ENCODE results near the gene MAN1A1.

Gene MAN1A1

DNA sequence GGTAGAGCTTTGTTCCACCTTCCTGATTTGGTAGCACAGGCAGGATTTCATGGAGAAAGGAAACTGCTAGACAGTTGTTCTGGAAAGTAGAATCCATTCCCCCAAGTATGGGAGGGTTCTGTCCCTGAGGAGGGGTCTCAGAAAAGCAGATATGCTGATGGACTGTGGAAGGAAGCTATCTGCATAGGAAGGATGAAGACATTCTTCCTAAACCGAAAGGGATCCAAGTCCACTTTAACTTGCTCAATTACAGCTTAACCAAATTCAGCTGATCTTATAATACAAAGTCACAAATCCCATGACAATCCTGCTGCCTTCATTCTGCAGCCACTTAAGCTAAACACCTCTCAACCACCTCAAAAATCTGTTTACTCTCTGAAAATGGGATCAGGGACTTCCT lies 2.6 kb downstream of the MAN1A1 start:
- no peak for DNase-seq (ENCODE audit: low read depth in 1 of 2, low spot score in 1 of 2)

DNA sequence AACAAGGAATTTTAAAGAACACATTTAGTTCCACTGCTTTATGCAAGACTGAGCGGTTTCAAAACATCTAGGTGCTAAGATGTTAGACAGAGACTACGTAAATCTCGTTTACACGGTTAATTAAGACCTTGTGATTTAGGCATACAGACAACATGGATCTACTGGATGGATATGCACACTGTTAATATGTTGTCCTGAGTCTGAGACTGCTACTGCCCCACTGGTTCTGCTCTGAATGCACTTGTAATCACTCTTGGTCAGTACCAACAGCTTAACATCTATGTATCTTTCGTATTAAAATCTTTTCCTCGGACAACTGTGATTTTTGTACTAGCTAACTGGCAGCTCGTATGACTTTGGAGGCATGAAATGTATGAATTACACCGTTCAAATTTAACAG lies 3.1 kb downstream of the MAN1A1 start:
- DNase-seq (ENCODE audit: low read depth in 1 of 2, low spot score in 1 of 2): no peak

GRCh38 chr6:119345114-119345513 lies 4.4 kb downstream of the MAN1A1 start:
- no peak for DNase-seq (ENCODE audit: low read depth in 1 of 2, low spot score in 1 of 2)

- DNase-seq (ENCODE audit: low read depth in 1 of 2, low spot score in 1 of 2): no peak
Measured at GRCh38 chr6:119344306-119344705, 5.3 kb downstream of the MAN1A1 start.

GRCh38 chr6:119343573-119344146 lies 5.9 kb downstream of the MAN1A1 start:
- no peak for DNase-seq (ENCODE audit: low read depth in 1 of 2, low spot score in 1 of 2)

GRCh38 chr6:119343167-119343566 lies 6.4 kb downstream of the MAN1A1 start:
- DNase-seq (ENCODE audit: low read depth in 1 of 2, low spot score in 1 of 2): no peak

GRCh38 chr6:119342430-119342829 lies 7.1 kb downstream of the MAN1A1 start:
- no peak for DNase-seq (ENCODE audit: low read depth in 1 of 2, low spot score in 1 of 2)

GRCh38 chr6:119340796-119341487 lies 8.6 kb downstream of the MAN1A1 start:
- DNase-seq (ENCODE audit: low read depth in 1 of 2, low spot score in 1 of 2): no peak

DNA sequence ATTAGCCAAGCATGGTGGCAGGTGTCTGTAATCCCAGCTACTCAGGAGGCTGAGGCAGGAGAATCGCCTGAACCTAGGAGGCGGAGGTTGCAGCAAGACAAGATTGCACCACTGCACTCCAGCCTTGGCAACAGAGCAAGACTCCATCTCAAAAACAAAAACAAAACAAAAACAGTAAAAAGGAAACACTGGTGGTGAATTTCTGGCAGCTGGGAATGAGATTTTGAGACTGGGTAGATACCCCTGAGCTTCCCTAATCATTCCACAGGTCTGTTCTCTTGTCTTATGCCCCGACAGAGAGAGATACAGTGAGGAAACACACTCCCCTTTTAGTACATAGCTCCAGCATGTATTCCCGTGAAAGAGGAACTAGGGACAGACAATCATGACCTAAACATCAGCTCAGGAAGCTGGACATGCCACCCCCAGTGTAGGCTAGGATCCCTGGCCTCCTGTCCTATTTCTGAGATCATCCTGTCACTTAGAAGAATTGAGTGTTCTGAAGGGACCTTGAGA lies 9.6 kb downstream of the MAN1A1 start:
- no peak for DNase-seq (ENCODE audit: low read depth in 1 of 2, low spot score in 1 of 2)

GRCh38 chr6:119337762-119338161 lies 11.8 kb downstream of the MAN1A1 start:
- DNase-seq (ENCODE audit: low read depth in 1 of 2, low spot score in 1 of 2): no peak

DNA sequence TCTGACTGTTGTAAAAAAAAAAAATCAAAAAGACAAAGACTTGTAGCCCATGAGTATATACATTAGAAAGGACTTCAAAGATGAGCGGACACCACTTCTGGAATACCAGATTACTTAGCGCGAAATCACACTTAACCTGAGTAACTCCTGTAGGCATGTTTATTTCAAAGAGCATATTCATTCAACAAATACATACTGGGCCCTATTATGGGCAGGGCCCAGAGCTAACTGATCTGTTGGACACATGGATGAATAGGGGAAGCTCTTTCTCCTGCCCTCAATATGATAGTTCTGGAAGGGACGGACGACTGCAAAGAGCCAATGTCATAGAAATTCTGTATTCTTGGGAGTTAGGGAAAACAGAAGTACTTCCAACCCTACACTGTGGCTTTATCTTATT lies 12.3 kb downstream of the MAN1A1 start:
- no peak for DNase-seq (ENCODE audit: low read depth in 1 of 2, low spot score in 1 of 2)

- DNase-seq (ENCODE audit: low read depth in 1 of 2, low spot score in 1 of 2): no peak
Measured at GRCh38 chr6:119334535-119335264, 14.9 kb downstream of the MAN1A1 start.

DNA sequence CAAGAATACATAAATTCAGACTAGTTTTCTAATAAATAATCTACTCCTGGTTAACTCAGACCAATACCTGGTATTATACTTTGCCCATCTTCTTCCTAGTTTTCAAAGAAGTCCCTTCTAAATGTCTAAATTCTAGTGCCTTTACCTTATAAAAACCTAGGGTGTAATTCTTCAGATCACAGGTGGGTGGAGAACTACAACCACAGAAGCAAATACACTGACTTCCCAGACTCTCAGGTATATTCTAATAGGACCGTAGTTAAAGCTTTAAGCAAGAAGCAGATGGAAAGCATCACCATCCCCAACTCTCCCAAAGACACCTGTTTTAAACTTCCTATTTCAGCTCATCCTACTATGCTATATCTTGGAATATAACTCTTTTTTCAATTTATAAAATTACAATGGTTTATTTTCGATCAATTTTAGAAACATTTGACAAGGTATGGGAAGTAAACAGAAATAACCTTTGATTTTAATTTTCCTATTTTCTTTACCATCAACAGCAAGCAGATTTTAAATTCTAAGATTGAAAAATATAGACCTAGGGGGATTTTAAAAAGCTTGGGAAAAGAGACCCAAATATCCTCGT lies 15.8 kb downstream of the MAN1A1 start:
- DNase-seq (ENCODE audit: low read depth in 1 of 2, low spot score in 1 of 2): no peak

DNA sequence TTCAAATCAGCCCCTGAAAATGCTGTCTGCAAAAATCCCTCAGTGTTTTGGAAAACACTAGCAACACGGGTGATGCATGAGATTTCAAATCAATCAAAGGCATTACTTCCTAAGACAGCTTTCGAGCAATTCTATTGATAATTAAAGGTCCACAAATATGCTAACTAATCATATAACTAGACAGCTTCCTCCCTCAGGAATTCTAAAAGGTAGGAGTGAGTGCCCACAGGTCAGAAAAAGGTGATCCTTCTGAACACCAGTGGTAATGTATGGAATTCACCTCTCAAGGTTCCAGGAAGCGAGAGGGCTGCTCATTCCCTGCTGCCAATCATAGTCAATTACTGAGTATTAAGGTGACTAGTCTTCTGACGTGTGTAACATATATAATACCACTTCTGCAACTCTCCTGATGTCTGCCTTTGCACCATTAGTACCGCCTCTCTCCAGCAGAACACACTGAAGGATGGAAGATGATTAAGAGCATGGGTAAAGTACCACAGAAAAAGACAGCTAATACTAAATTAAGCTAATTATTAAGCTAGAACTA lies 16.4 kb downstream of the MAN1A1 start:
- DNase-seq (ENCODE audit: low read depth in 1 of 2, low spot score in 1 of 2): no peak

GRCh38 chr6:119331663-119332286 lies 17.8 kb downstream of the MAN1A1 start:
- DNase-seq (ENCODE audit: low read depth in 1 of 2, low spot score in 1 of 2): no peak

DNA sequence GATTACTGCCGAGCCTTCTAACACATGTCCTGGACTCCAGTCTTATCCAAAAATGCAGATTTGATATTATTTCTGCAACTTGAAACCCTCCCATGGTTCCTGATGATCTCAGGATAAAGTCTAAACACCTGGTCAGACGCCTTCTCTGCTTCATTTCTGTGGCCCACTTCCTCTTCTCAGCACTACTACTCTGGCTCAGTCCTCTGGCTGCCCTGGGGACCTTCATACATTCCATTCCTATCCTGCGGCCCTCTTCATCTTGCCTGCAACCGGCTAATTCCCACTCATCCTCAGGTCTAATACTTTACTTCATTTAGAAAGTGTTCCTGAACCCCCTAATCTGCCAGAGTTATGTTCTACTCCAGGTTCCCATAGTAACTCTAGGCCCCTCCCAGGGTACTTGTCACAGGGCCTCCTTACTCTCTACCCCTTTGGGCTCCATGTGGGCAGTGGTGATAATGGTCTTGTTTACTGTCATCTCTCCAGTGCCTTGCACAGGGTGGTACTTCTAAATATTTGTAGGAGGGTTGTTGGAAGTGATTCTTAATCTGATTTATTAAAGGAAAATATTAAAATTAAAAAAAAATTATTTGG lies 18.9 kb downstream of the MAN1A1 start:
- DNase-seq (ENCODE audit: low read depth in 1 of 2, low spot score in 1 of 2): no peak

GRCh38 chr6:119329794-119330180 lies 19.8 kb downstream of the MAN1A1 start:
- DNase-seq (ENCODE audit: low read depth in 1 of 2, low spot score in 1 of 2): no peak

- no peak for DNase-seq (ENCODE audit: low read depth in 1 of 2, low spot score in 1 of 2)
Measured at GRCh38 chr6:119328892-119329793, 20.4 kb downstream of the MAN1A1 start.

- no peak for DNase-seq (ENCODE audit: low read depth in 1 of 2, low spot score in 1 of 2)
Measured at GRCh38 chr6:119328254-119328653, 21.3 kb downstream of the MAN1A1 start.

DNA sequence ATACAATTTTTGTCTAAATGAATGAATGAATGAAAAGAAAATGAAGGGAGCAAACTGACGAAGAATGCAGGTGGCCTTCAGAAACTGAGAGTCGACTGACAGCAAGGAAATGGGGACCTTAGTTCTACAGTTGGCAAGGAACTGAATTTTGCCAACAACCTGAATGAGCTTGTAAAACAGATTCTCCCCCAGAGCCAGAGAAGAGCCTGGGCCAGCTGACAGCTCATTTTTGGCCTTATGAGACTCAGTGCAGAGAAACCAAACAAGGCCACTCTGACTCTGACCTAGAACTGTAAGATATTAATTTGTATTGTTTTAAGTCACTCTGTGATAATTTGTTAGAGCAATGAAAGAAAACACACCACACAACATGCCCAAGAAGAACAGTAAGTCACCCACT lies 21.8 kb downstream of the MAN1A1 start:
- DNase-seq (ENCODE audit: low read depth in 1 of 2, low spot score in 1 of 2): no peak
